Measurements from ENCODE around the gene TNFAIP2.
A peak's percentile ranks its signal among the peaks of the same experiment; 100 is the strongest.

The TNFAIP2 gene

DNA sequence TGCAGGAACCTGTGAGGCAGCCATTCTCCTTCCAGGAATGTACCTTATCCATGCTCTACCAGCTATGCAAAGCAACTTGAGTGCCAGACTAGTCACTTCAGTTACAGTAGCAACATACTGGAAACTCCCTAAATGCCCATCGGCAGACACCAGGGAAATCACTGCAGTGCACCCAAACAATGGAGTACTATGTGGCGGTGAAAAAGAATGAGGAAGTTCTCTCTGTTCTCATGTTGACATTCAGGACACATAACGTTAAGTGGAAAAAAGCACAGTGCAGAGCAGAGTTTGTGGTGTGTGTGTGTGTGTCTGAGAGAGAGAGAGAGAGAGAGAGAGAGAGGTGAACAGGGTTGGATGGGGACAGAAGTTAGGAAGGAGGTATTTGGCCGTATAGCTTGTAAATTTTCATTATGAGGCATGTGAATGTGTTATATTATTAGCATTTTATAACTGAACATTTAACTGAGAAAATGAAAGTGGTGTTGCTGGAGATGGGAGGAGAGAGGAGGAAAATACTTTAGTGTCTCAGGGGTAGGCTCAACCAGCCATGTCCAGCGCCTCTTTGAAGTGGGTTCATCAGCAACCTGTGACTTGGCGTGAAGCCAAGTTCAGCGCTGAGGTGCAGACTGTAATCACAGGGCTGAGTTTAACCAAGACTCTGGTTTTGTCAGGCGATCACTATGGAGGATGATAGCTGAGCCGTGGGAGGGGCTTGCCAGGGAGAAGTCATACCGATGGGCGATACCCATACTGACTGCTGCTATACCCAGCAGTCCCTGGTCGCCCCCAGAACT, 17.3 kb downstream of the TNFAIP2 start:
- ATAC-seq (ENCODE audit: low read depth) (no peak), DNase-seq (ENCODE audit: low spot score) (no peak)
- H3K9me3 ChIP-seq (ENCODE audit: severe bottlenecking): no peaks in the 10 kb centered on the region
- no peak overlapping the region for H3K4me3 ChIP-seq (ENCODE audit: severe bottlenecking)
- H3K27me3 ChIP-seq (ENCODE audit: insufficient read depth, poor library complexity, severe bottlenecking): no peaks in the 10 kb centered on the region
- H3K36me3 ChIP-seq (ENCODE audit: low read depth): no peaks in the 10 kb centered on the region
- TF ChIP-seq CTCF (IDR thresholded peaks at IDR 0.05; ENCODE audit: poor library complexity, severe bottlenecking): no peak
- H3K4me1 ChIP-seq (ENCODE audit: insufficient read depth, poor library complexity, severe bottlenecking): peaks cover 31% of the 10 kb centered on the region
- no peak overlapping the region for H3K27ac ChIP-seq (ENCODE audit: poor library complexity, severe bottlenecking)

- peak; percentile 78 for TF ChIP-seq CTCF (IDR thresholded peaks at IDR 0.05; ENCODE audit: poor library complexity, severe bottlenecking)
- DNase-seq (ENCODE audit: low spot score) (no peak), ATAC-seq (ENCODE audit: low read depth) (no peak)
- no peaks in the 10 kb centered on the region for H3K9me3 ChIP-seq (ENCODE audit: severe bottlenecking)
- H3K27me3 ChIP-seq (ENCODE audit: insufficient read depth, poor library complexity, severe bottlenecking): no peaks in the 10 kb centered on the region
- no peak overlapping the region for H3K27ac ChIP-seq (ENCODE audit: poor library complexity, severe bottlenecking)
- H3K36me3 ChIP-seq (ENCODE audit: low read depth): no peaks in the 10 kb centered on the region
- no peak overlapping the region for H3K4me3 ChIP-seq (ENCODE audit: severe bottlenecking)
- H3K4me1 ChIP-seq (ENCODE audit: insufficient read depth, poor library complexity, severe bottlenecking): peaks cover 30% of the 10 kb centered on the region
Observed at GRCh38 chr14:103141117-103141796, 18.0 kb downstream of the TNFAIP2 start.

GRCh38 chr14:103142026-103142425, 18.8 kb downstream of the TNFAIP2 start:
- Histone ChIP-seq H3K9me3 (ENCODE audit: severe bottlenecking) (no peaks in the 10 kb centered on the region), H3K27ac (ENCODE audit: poor library complexity, severe bottlenecking) (no peak overlapping the region), H3K4me1 (ENCODE audit: insufficient read depth, poor library complexity, severe bottlenecking) (peaks cover 23% of the 10 kb centered on the region), H3K4me3 (ENCODE audit: severe bottlenecking) (no peak overlapping the region), H3K27me3 (ENCODE audit: insufficient read depth, poor library complexity, severe bottlenecking) (no peaks in the 10 kb centered on the region), H3K36me3 (ENCODE audit: low read depth) (no peaks in the 10 kb centered on the region)
- DNase-seq (ENCODE audit: low spot score) (no peak), ATAC-seq (ENCODE audit: low read depth) (no peak)
- TF ChIP-seq CTCF (IDR thresholded peaks at IDR 0.05; ENCODE audit: poor library complexity, severe bottlenecking): no peak

GRCh38 chr14:103142721-103143302, 19.6 kb downstream of the TNFAIP2 start:
- DNase-seq (ENCODE audit: low spot score): no peak
- Histone ChIP-seq H3K27me3 (ENCODE audit: insufficient read depth, poor library complexity, severe bottlenecking) (no peaks in the 10 kb centered on the region), H3K36me3 (ENCODE audit: low read depth) (no peaks in the 10 kb centered on the region), H3K9me3 (ENCODE audit: severe bottlenecking) (no peaks in the 10 kb centered on the region), H3K4me3 (ENCODE audit: severe bottlenecking) (no peak overlapping the region), H3K27ac (ENCODE audit: poor library complexity, severe bottlenecking) (no peak overlapping the region), H3K4me1 (ENCODE audit: insufficient read depth, poor library complexity, severe bottlenecking) (peaks cover 15% of the 10 kb centered on the region)
- no peak for ATAC-seq (ENCODE audit: low read depth)
- no peak for TF ChIP-seq CTCF (IDR thresholded peaks at IDR 0.05; ENCODE audit: poor library complexity, severe bottlenecking)
